Ishikawa (cell line): Measurements from ENCODE around the gene DAP.

Source experiments
- CEBPB ChIP-seq: IDR thresholded peaks from 2 replicates; pipeline ENCODE4 v1.6.1; 2012
- CREB1 ChIP-seq: IDR thresholded peaks from 2 replicates; pipeline ENCODE4 v1.6.1; 2012; ENCODE audit warnings: low read depth
- EGR1 ChIP-seq: IDR thresholded peaks from 2 replicates; pipeline ENCODE4 v1.6.1; 2012
- EP300 ChIP-seq: IDR thresholded peaks from 2 replicates; pipeline ENCODE4 v1.6.1; 2012; ENCODE audit warnings: borderline replicate concordance
- FOXM1 ChIP-seq: IDR thresholded peaks from 2 replicates; pipeline ENCODE4 v1.6.1; 2012; ENCODE audit warnings: low read depth, borderline replicate concordance
- MAX ChIP-seq: IDR thresholded peaks from 2 replicates; pipeline ENCODE4 v1.6.1; 2012
- NFIC ChIP-seq: IDR thresholded peaks from 2 replicates; pipeline ENCODE4 v1.6.1; 2012
- RAD21 ChIP-seq: IDR thresholded peaks from 2 replicates; pipeline ENCODE4 v1.6.1; 2012; ENCODE audit warnings: low read depth
- REST ChIP-seq: IDR thresholded peaks from 2 replicates; pipeline ENCODE4 v1.6.1; 2012; ENCODE audit warnings: low read depth, mild to moderate bottlenecking
- TAF1 ChIP-seq: IDR thresholded peaks from 2 replicates; pipeline ENCODE4 v1.6.1; 2012; ENCODE audit warnings: low read depth, mild to moderate bottlenecking
- TCF12 ChIP-seq: IDR thresholded peaks from 2 replicates; pipeline ENCODE4 v1.6.1; 2012; ENCODE audit warnings: low read depth
- TEAD4 ChIP-seq: IDR thresholded peaks from 2 replicates; pipeline ENCODE4 v1.6.1; 2012
- USF1 ChIP-seq: IDR thresholded peaks from 2 replicates; pipeline ENCODE4 v1.6.1; 2012
- YY1 ChIP-seq: IDR thresholded peaks from 2 replicates; pipeline ENCODE4 v1.6.1; 2012; ENCODE audit warnings: low read depth
- ZBTB7A ChIP-seq: IDR thresholded peaks from 2 replicates; pipeline ENCODE4 v1.6.1; 2012; ENCODE audit warnings: low read depth

The DAP gene

GRCh38 chr5:10691826-10692785 lies 68.9 kb downstream of the DAP start:
- no peak for TF ChIP-seq EGR1
- no peak for TF ChIP-seq EP300
- no peak for TF ChIP-seq YY1
- TF ChIP-seq CEBPB, result no peak
- no peak for TF ChIP-seq REST
- no peak for TF ChIP-seq USF1
- no peak for TF ChIP-seq FOXM1
- no peak for TF ChIP-seq CREB1
- TF ChIP-seq TCF12, result no peak
- TF ChIP-seq TEAD4, result no peak
- no peak for TF ChIP-seq TAF1
- TF ChIP-seq MAX, result no peak
- TF ChIP-seq NFIC, result no peak
- TF ChIP-seq ZBTB7A, result no peak
- TF ChIP-seq RAD21, result no peak

GRCh38 chr5:10690460-10691440 lies 70.3 kb downstream of the DAP start:
- TF ChIP-seq REST, result no peak
- no peak for TF ChIP-seq USF1
- TF ChIP-seq TAF1, result no peak
- TF ChIP-seq NFIC, result no peak
- no peak for TF ChIP-seq EP300
- no peak for TF ChIP-seq MAX
- TF ChIP-seq TEAD4, result no peak
- no peak for TF ChIP-seq CREB1
- TF ChIP-seq RAD21, result no peak
- no peak for TF ChIP-seq EGR1
- no peak for TF ChIP-seq TCF12
- no peak for TF ChIP-seq ZBTB7A

GRCh38 chr5:10689391-10690081 lies 71.5 kb downstream of the DAP start:
- TF ChIP-seq MAX (no peak), EGR1 (no peak), USF1 (no peak), TAF1 (no peak), RAD21 (peak; percentile 59), TCF12 (no peak)

GRCh38 chr5:10688651-10689171 lies 72.3 kb downstream of the DAP start:
- TF ChIP-seq EGR1 (no peak), TAF1 (no peak), YY1 (no peak), CEBPB (no peak), RAD21 (no peak), MAX (no peak), EP300 (no peak), FOXM1 (no peak), CREB1 (no peak), TCF12 (no peak), NFIC (no peak), ZBTB7A (no peak), REST (no peak)
